ENCODE results near the gene ARID1B.

The ARID1B gene

GRCh38 chr6:156877126-156877863 is 100.1 kb downstream of the ARID1B start:
- Histone ChIP-seq H3F3A (ENCODE audit: insufficient read depth, low read length) (no peaks in the 10 kb centered on the region), H3K9me2 (ENCODE audit: low read depth, low read length) (no peaks in the 10 kb centered on the region), H3K27me3 (ENCODE audit: insufficient read depth, low read length) (no peaks in the 10 kb centered on the region), H2AFZ (ENCODE audit: low read length) (no peak overlapping the region), H3K36me3 (ENCODE audit: insufficient read depth, low read length) (peaks cover 21% of the 10 kb centered on the region), H3K27ac (ENCODE audit: low read depth, low read length, poor library complexity, severe bottlenecking) (peak overlapping the region; percentile 37), H3K9me3 (ENCODE audit: low read length) (no peaks in the 10 kb centered on the region), H3K4me2 (ENCODE audit: low read length) (no peak overlapping the region), H3K4me1 (ENCODE audit: insufficient read depth, low read length, severe bottlenecking) (peaks cover 62% of the 10 kb centered on the region), H3K9ac (ENCODE audit: low read length) (no peak overlapping the region), H4K20me1 (ENCODE audit: insufficient read depth, low read length) (no peaks in the 10 kb centered on the region), H3K4me3 (ENCODE audit: low read depth, low read length, poor library complexity, severe bottlenecking) (no peak overlapping the region), H3K79me2 (ENCODE audit: insufficient read depth, low read length) (peaks cover 93% of the 10 kb centered on the region)
- TF ChIP-seq EZH2 (IDR thresholded peaks at IDR 0.05; ENCODE audit: borderline replicate concordance, low read length), result no peak
- TF ChIP-seq, protein P1, sequence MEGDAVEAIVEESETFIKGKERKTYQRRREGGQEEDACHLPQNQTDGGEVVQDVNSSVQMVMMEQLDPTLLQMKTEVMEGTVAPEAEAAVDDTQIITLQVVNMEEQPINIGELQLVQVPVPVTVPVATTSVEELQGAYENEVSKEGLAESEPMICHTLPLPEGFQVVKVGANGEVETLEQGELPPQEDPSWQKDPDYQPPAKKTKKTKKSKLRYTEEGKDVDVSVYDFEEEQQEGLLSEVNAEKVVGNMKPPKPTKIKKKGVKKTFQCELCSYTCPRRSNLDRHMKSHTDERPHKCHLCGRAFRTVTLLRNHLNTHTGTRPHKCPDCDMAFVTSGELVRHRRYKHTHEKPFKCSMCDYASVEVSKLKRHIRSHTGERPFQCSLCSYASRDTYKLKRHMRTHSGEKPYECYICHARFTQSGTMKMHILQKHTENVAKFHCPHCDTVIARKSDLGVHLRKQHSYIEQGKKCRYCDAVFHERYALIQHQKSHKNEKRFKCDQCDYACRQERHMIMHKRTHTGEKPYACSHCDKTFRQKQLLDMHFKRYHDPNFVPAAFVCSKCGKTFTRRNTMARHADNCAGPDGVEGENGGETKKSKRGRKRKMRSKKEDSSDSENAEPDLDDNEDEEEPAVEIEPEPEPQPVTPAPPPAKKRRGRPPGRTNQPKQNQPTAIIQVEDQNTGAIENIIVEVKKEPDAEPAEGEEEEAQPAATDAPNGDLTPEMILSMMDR (IDR thresholded peaks at IDR 0.05; ENCODE audit: low read length), result no peak

DNA sequence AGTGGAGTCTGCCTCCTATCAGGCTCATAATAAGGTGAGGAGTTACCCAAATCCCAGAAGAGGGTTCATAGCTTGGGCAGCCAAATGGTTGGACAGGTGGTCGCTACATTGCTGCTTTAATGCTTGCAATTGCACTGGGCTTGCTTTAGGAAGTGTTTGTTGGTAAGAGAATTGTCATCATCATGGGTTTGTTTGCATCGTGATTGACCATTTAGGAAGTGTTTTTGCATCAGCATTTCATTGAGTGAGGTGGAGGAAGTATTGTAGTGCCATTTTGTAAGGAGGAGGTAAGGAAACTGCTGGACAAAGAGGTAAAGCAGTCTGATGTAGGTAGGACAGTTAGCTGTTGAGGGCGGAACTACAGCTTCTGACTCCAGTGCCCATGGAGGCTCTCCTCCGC is 101.5 kb downstream of the ARID1B start:
- no peak overlapping the region; the same call in 1 of the 2 replicates for H3K9ac ChIP-seq (ENCODE audit: low read length)
- peak overlapping the region; percentile 88 for H3K27ac ChIP-seq (ENCODE audit: low read depth, low read length, poor library complexity, severe bottlenecking)
- no peaks in the 10 kb centered on the region for H3K9me3 ChIP-seq (ENCODE audit: low read length)
- H4K20me1 ChIP-seq (ENCODE audit: insufficient read depth, low read length), result no peaks in the 10 kb centered on the region
- H3F3A ChIP-seq (ENCODE audit: insufficient read depth, low read length), result no peaks in the 10 kb centered on the region
- peaks cover 93% of the 10 kb centered on the region for H3K79me2 ChIP-seq (ENCODE audit: insufficient read depth, low read length)
- H3K36me3 ChIP-seq (ENCODE audit: insufficient read depth, low read length), result peaks cover 21% of the 10 kb centered on the region
- H3K4me1 ChIP-seq (ENCODE audit: insufficient read depth, low read length, severe bottlenecking), result peaks cover 76% of the 10 kb centered on the region
- H3K4me2 ChIP-seq (ENCODE audit: low read length), result peak overlapping the region; percentile 37; the same call in 1 of the 2 replicates
- H2AFZ ChIP-seq (ENCODE audit: low read length), result no peak overlapping the region
- H3K27me3 ChIP-seq (ENCODE audit: insufficient read depth, low read length), result no peaks in the 10 kb centered on the region
- H3K9me2 ChIP-seq (ENCODE audit: low read depth, low read length), result no peaks in the 10 kb centered on the region
- TF ChIP-seq, protein P1 (IDR thresholded peaks at IDR 0.05; ENCODE audit: low read length), result no peak
- TF ChIP-seq EZH2 (IDR thresholded peaks at IDR 0.05; ENCODE audit: borderline replicate concordance, low read length), result no peak
- no peak overlapping the region for H3K4me3 ChIP-seq (ENCODE audit: low read depth, low read length, poor library complexity, severe bottlenecking)

GRCh38 chr6:156879186-156879585 is 102.0 kb downstream of the ARID1B start:
- Histone ChIP-seq H3K4me1 (ENCODE audit: insufficient read depth, low read length, severe bottlenecking) (peaks cover 81% of the 10 kb centered on the region), H3K9ac (ENCODE audit: low read length) (peak overlapping the region; percentile 19; the same call in 1 of the 2 replicates), H3K4me3 (ENCODE audit: low read depth, low read length, poor library complexity, severe bottlenecking) (no peak overlapping the region), H2AFZ (ENCODE audit: low read length) (no peak overlapping the region), H3K79me2 (ENCODE audit: insufficient read depth, low read length) (peaks cover 93% of the 10 kb centered on the region), H3K9me2 (ENCODE audit: low read depth, low read length) (no peaks in the 10 kb centered on the region), H3K9me3 (ENCODE audit: low read length) (no peaks in the 10 kb centered on the region), H3K27ac (ENCODE audit: low read depth, low read length, poor library complexity, severe bottlenecking) (peak overlapping the region; percentile 88), H3K27me3 (ENCODE audit: insufficient read depth, low read length) (no peaks in the 10 kb centered on the region), H3F3A (ENCODE audit: insufficient read depth, low read length) (no peaks in the 10 kb centered on the region), H4K20me1 (ENCODE audit: insufficient read depth, low read length) (no peaks in the 10 kb centered on the region), H3K36me3 (ENCODE audit: insufficient read depth, low read length) (peaks cover 17% of the 10 kb centered on the region), H3K4me2 (ENCODE audit: low read length) (peak overlapping the region; percentile 37; the same call in 1 of the 2 replicates)
- TF ChIP-seq EZH2 (IDR thresholded peaks at IDR 0.05; ENCODE audit: borderline replicate concordance, low read length), result no peak
- TF ChIP-seq, protein P1 (IDR thresholded peaks at IDR 0.05; ENCODE audit: low read length), result no peak

All from OCI-LY1 (cell line).